Lower leg skin (tissue), 4 donors: Measurements from ENCODE around the gene CLASP2. TPM values are rescaled to one million over a fixed set of nuclear protein-coding genes. Genes with fewer than 3 reads are reported as not detected.
"Not testable (repeated sequence)": the region's sequence is repeated elsewhere in the genome, so short reads cannot be mapped to it uniquely, and the experiment has no call there.

Experiments used
- DNase-seq, 2 donors: peaks; one replicate each; pipeline ENCODE4 v3.0.0-alpha.2; 2019; ENCODE audit warnings: low spot score in 2 of 2
- H3K4me3 ChIP-seq: fragments of 200-600 bp; sonication (generic); 2 replicates; pipeline ENCODE4 v1.5.1; 2017; ENCODE audit warnings: mild to moderate bottlenecking, low read depth; ENCODE audit not compliant: poor library complexity, severe bottlenecking
- CTCF ChIP-seq, 3 donors: fragments of 450-650 bp; IDR thresholded peaks; one replicate each; pipeline ENCODE4 v1.5.1; 2016; ENCODE audit warnings: antibody characterized with exemption in 3 of 3, mild to moderate bottlenecking in 3 of 3, moderate library complexity in 2 of 3
- POLR2A ChIP-seq, 2 donors: fragments of 450-650 bp; IDR thresholded peaks; one replicate each; pipeline ENCODE4 v1.6.1; 2016 to 2017; ENCODE audit warnings: antibody characterized with exemption in 2 of 2, mild to moderate bottlenecking in 1 of 2, moderate library complexity in 1 of 2
- WGBS, 2 donors: methylation state at CpG; one replicate each; pipeline ENCODE4 v1.1.5; 2018; 5-methylcytosine and 5-hydroxymethylcytosine counted together
- intact Hi-C: fragments of 100-400 bp; cut with DNase I; formaldehyde crosslinking; loops from one replicate; pipeline ENCODE4 v1.15.0; 2023; ENCODE audit warnings: low total_unique reads
- total RNA-seq, 4 donors: library from RNA; depleted of rRNA; stranded (reverse); fragments of >200 nt; gene quantifications; one replicate each; pipeline ENCODE4 v1.1.0, GENCODE V29; 2016

CLASP2 gene
- total RNA-seq, 4 donors from 2014 or later, result 27.2 to 76.8 (median 49.8) TPM

- TF ChIP-seq POLR2A (IDR thresholded peaks at IDR 0.05), result no peak
- no peak for TF ChIP-seq CTCF (IDR thresholded peaks at IDR 0.05)
- no peak overlapping the region for H3K4me3 ChIP-seq
- DNase-seq, result no peak
- intact Hi-C loops, result no loop called here
- 95% methylated on average over 2 of the region's 2 CpGs for WGBS, 2 donors
These were observed 27.7 kb downstream of the CLASP2 start for GRCh38 chr3:33690341-33690740.

- intact Hi-C loops, result no loop called here
- WGBS, 2 donors, result 90% methylated on average over 1 of the region's 1 CpG
- DNase-seq, result no peak
- no peak overlapping the region for H3K4me3 ChIP-seq
- TF ChIP-seq POLR2A (IDR thresholded peaks at IDR 0.05) (no peak), CTCF (IDR thresholded peaks at IDR 0.05) (no peak)
These were observed 30.5 kb downstream of the CLASP2 start for GRCh38 chr3:33687406-33688010.

GRCh38 chr3:33682770-33683169 lies 35.3 kb downstream of the CLASP2 start:
- DNase-seq, result no peak
- intact Hi-C loops, result no loop called here
- TF ChIP-seq CTCF (IDR thresholded peaks at IDR 0.05) (no peak), POLR2A (IDR thresholded peaks at IDR 0.05) (no peak)
- H3K4me3 ChIP-seq, result no peak overlapping the region

- intact Hi-C loops, result no loop called here
- 19 to 32% methylated on average over 1 of the region's 1 CpG for WGBS, 2 donors
- no peak overlapping the region for H3K4me3 ChIP-seq
- TF ChIP-seq CTCF (IDR thresholded peaks at IDR 0.05) (no peak), POLR2A (IDR thresholded peaks at IDR 0.05) (no peak)
- DNase-seq, result no peak
These were observed 36.4 kb downstream of the CLASP2 start for GRCh38 chr3:33681667-33682066.

GRCh38 chr3:33678073-33678472 lies 40.0 kb downstream of the CLASP2 start:
- 92 to 100% methylated on average over 1 of the region's 1 CpG for WGBS, 2 donors
- no peak for DNase-seq
- no peak overlapping the region for H3K4me3 ChIP-seq
- intact Hi-C loops, result no loop called here
- no peak for TF ChIP-seq CTCF (IDR thresholded peaks at IDR 0.05)
- no peak for TF ChIP-seq POLR2A (IDR thresholded peaks at IDR 0.05)

- H3K4me3 ChIP-seq, intact Hi-C loops, DNase-seq: not testable (repeated sequence)
- 93 to 97% methylated on average over 2 of the region's 3 CpGs for WGBS, 2 donors
These were observed 44.6 kb downstream of the CLASP2 start for GRCh38 chr3:33673436-33673835.
